ENCODE results near the gene OR2T12.
"Not testable (repeated sequence)": the region's sequence is repeated elsewhere in the genome, so short reads cannot be mapped to it uniquely, and the experiment has no call there.

Gene OR2T12

DNA sequence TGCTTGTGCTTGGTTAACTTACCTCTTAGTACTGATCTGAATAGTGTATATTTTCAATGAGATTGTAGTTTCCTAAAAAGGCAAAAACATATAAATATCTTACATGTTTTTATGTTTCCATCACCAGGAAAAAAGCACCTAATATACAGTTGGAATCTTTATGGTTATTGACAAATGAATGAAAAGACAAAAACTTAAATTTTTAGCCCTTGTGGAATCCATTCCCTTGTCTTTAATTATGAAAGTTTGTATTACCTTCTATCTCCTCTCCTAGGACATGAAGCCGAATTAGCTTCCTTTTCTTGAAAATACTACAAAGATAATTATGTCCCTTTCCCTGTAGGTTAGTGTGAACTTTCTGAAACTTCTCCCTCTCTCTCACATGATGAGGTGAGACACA lies at the start of gene OR2T12:
Gene OR2T12 (minus strand): TSS at position 101 of the 400 bp plus-strand sequence. CDS start 7,846 bp downstream, outside the sequence.
- Histone ChIP-seq H3K4me1 (ENCODE audit: insufficient read depth, low read length) (no peaks in the 10 kb centered on the region), H3K9ac (ENCODE audit: low read depth, low read length) (no peak within 1 kb of the TSS), H3K9me3 (ENCODE audit: control insufficient read depth, insufficient read depth, low read length) (no peaks in the 10 kb centered on the region), H3K36me3 (ENCODE audit: insufficient read depth, low read length) (no peaks in the 10 kb centered on the region)

DNA sequence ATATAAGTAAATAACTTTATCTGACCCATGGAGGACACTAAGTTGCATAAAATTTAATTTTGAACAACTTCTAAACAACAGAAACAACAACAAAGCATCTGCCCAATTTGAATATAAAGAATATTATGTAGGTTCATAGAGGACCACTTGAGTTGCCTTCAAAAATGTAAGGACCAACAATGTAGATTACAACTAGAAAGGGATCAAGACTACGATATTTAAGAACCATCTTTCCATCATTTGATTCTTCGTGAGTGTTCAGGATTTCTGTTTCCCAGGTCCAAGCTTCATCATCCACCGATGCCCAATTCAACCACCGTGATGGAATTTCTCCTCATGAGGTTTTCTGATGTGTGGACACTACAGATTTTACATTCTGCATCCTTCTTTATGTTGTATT lies 45.3 kb upstream of the OR2T12 start, which contains the start of gene OR14C36:
Gene OR14C36 (plus strand): TSS at position 301 of the 400 bp plus-strand sequence. CDS start 0 bp downstream, at position 301.
- no peaks in the 10 kb centered on the region for H3K9me3 ChIP-seq (ENCODE audit: control insufficient read depth, insufficient read depth, low read length)
- no peak within 1 kb of the TSS for H3K9ac ChIP-seq (ENCODE audit: low read depth, low read length)
- no peaks in the 10 kb centered on the region for H3K36me3 ChIP-seq (ENCODE audit: insufficient read depth, low read length)
- no peaks in the 10 kb centered on the region for H3K4me1 ChIP-seq (ENCODE audit: insufficient read depth, low read length)

DNA sequence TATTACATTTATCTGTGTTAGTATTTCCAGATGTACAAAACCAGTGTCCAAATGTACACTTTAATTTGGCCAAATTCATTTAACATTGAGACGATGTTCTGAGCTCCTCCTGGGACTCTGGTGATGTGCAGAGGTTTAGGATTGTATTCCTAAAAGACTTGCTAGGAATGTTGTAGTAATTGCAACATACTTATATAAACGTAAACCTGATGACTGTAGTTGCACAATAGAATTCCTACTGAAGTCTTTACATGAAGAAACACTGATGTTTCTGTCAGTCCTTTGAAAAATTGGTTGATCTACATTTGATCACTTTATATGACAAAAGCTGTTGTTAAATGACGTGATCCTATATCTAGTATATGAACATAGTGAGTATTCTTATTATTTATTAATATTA lies 40.2 kb upstream of the OR2T12 start:
- no peaks in the 10 kb centered on the region for H3K36me3 ChIP-seq (ENCODE audit: insufficient read depth, low read length)
- H3K4me1 ChIP-seq (ENCODE audit: insufficient read depth, low read length), result no peaks in the 10 kb centered on the region
- H3K9me3 ChIP-seq (ENCODE audit: control insufficient read depth, insufficient read depth, low read length), result no peaks in the 10 kb centered on the region

GRCh38 chr1:248324468-248324867 lies 21.2 kb upstream of the OR2T12 start, which contains the start of gene OR2M7:
TSS of gene OR2M7 (minus strand) at chr1:248324568. CDS start at chr1:248324568, 0 bp downstream.
- no peaks in the 10 kb centered on the region for H3K9me3 ChIP-seq (ENCODE audit: control insufficient read depth, insufficient read depth, low read length)
- H3K4me1 ChIP-seq (ENCODE audit: insufficient read depth, low read length), result no peaks in the 10 kb centered on the region
- no peak within 1 kb of the TSS for H3K9ac ChIP-seq (ENCODE audit: low read depth, low read length)
- no peaks in the 10 kb centered on the region for H3K36me3 ChIP-seq (ENCODE audit: insufficient read depth, low read length)

More for the DNA sequence above, 40.2 kb upstream of the OR2T12 start:
- no peak overlapping the region for H3K9ac ChIP-seq (ENCODE audit: low read depth, low read length)

DNA sequence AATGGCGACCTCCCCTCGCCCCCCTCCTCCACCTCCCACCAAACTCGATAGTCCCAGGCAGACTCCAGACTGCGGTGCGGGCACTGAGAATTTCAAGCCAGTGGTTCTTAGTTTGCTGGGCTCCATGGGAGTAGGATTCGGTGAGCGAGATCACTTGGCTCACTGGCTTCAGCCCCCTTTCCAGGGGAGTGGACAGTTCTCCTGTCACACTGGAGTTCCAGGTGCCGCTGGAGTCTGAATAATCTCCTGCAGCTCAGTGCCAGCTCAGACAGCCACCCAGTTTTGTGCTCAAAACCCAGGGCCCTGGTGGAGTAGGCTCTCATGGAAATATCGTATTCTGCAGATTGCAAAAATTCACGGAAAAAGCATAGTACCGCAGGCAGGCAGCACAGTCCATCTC lies 13.6 kb upstream of the OR2T12 start:
- Histone ChIP-seq H3K9me3 (ENCODE audit: control insufficient read depth, insufficient read depth, low read length) (no peaks in the 10 kb centered on the region), H3K36me3 (ENCODE audit: insufficient read depth, low read length) (no peaks in the 10 kb centered on the region), H3K9ac (ENCODE audit: low read depth, low read length) (no peak overlapping the region), H3K4me1 (ENCODE audit: insufficient read depth, low read length) (no peaks in the 10 kb centered on the region)

- H3K4me1 ChIP-seq (ENCODE audit: insufficient read depth, low read length); H3K9me3 ChIP-seq (ENCODE audit: control insufficient read depth, insufficient read depth, low read length); H3K36me3 ChIP-seq (ENCODE audit: insufficient read depth, low read length); H3K9ac ChIP-seq (ENCODE audit: low read depth, low read length): not testable (repeated sequence)
Measured at GRCh38 chr1:248306740-248307139, 3.5 kb upstream of the OR2T12 start.

GRCh38 chr1:248306103-248306502 lies 2.9 kb upstream of the OR2T12 start:
- no peaks in the 10 kb centered on the region for H3K9me3 ChIP-seq (ENCODE audit: control insufficient read depth, insufficient read depth, low read length)
- no peak overlapping the region for H3K9ac ChIP-seq (ENCODE audit: low read depth, low read length)
- no peaks in the 10 kb centered on the region for H3K4me1 ChIP-seq (ENCODE audit: insufficient read depth, low read length)
- H3K36me3 ChIP-seq (ENCODE audit: insufficient read depth, low read length), result no peaks in the 10 kb centered on the region

DNA sequence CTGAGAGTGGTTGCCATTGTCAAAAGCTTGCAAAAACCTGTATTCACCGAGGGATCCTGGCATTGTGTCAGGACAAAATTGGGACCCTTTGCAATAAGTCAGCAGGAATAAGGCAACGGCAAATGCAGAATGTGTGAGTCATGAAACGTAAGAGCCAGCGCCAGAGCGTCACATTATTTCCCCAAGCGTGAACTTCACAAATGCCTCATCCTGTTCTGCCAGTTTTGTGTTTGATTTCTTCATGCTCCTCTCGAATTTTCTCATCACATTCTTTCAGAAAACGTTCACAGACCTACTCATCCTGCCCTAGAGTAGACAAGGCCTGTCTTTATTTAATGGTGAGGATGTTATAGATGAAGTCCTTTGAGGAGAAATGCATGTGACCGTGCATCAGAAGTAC lies 2.4 kb upstream of the OR2T12 start:
- not testable (repeated sequence) for H3K9ac ChIP-seq (ENCODE audit: low read depth, low read length); H3K4me1 ChIP-seq (ENCODE audit: insufficient read depth, low read length); H3K9me3 ChIP-seq (ENCODE audit: control insufficient read depth, insufficient read depth, low read length); H3K36me3 ChIP-seq (ENCODE audit: insufficient read depth, low read length)

DNA sequence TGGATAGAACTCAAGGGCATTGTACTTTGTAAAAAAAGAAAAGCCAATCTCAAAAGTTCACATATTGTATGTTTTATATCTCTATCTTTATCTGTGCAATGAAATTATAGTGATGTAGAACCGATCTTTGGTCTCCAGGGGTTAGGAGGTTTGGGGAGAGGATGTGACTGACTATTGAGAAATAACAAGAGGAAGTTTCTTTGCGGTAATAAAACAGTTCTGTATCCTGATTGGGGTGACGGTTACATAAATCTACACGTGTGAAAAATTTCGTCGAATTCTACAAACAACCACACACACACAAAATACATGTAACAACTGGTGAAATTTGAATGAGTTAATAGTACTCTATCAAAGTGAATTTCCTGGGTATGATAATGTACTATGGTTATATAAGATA lies 14.8 kb downstream of the OR2T12 start:
- H3K9me3 ChIP-seq (ENCODE audit: control insufficient read depth, insufficient read depth, low read length), result no peaks in the 10 kb centered on the region
- H3K9ac ChIP-seq (ENCODE audit: low read depth, low read length), result no peak overlapping the region
- no peaks in the 10 kb centered on the region for H3K36me3 ChIP-seq (ENCODE audit: insufficient read depth, low read length)
- no peaks in the 10 kb centered on the region for H3K4me1 ChIP-seq (ENCODE audit: insufficient read depth, low read length)

DNA sequence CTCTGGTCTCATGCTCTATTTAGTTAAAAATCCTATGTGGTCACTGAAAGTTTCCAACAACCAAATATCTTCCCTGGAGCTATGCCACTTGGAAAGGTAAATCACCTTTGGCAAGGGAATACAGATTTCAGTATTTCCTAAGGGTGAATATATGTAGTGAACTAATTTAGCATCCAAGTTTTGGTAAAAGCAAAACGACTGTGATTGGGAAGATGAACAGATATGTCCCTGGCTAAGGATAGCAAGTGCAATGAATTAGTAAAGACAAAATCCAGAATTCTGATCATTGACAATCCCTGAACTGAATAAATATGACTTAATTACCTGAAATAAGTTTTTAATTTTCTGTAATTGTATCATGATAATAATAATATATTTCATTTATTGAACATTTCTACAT lies 25.3 kb downstream of the OR2T12 start, which contains the start of gene OR2T33:
Gene OR2T33 (minus strand): TSS at position 101 of the 400 bp plus-strand sequence. CDS start 4,162 bp downstream, outside the sequence.
- no peak within 1 kb of the TSS for H3K9ac ChIP-seq (ENCODE audit: low read depth, low read length)
- no peaks in the 10 kb centered on the region for H3K36me3 ChIP-seq (ENCODE audit: insufficient read depth, low read length)
- H3K9me3 ChIP-seq (ENCODE audit: control insufficient read depth, insufficient read depth, low read length), result no peaks in the 10 kb centered on the region
- no peaks in the 10 kb centered on the region for H3K4me1 ChIP-seq (ENCODE audit: insufficient read depth, low read length)

GRCh38 chr1:248273225-248273624 lies 30.0 kb downstream of the OR2T12 start:
- H3K4me1 ChIP-seq (ENCODE audit: insufficient read depth, low read length); H3K36me3 ChIP-seq (ENCODE audit: insufficient read depth, low read length); H3K9me3 ChIP-seq (ENCODE audit: control insufficient read depth, insufficient read depth, low read length); H3K9ac ChIP-seq (ENCODE audit: low read depth, low read length): not testable (repeated sequence)

DNA sequence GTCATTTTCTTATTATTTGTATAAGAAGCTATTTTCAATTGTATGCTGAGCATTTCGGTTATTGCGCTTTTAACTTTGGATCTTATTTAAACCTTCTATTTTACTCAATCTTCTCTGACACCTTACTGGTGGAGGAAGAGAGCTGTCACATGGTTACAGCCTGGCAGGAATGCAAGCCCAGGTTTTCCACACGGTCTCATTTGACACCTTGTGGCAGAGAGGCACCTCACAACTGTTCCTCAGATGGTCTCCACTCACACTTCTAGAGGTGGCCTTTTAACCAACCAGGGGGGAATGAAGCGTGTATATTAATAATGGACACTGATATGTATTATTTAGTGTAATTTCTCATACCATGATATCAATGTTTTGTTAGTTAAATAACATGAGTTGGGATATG lies 35.0 kb downstream of the OR2T12 start:
- Histone ChIP-seq H3K4me1 (ENCODE audit: insufficient read depth, low read length) (no peaks in the 10 kb centered on the region), H3K36me3 (ENCODE audit: insufficient read depth, low read length) (no peaks in the 10 kb centered on the region), H3K9ac (ENCODE audit: low read depth, low read length) (no peak overlapping the region), H3K9me3 (ENCODE audit: control insufficient read depth, insufficient read depth, low read length) (no peaks in the 10 kb centered on the region)

GRCh38 chr1:248259309-248259708 lies 43.9 kb downstream of the OR2T12 start:
- not testable (repeated sequence) for H3K9me3 ChIP-seq (ENCODE audit: control insufficient read depth, insufficient read depth, low read length); H3K4me1 ChIP-seq (ENCODE audit: insufficient read depth, low read length); H3K9ac ChIP-seq (ENCODE audit: low read depth, low read length); H3K36me3 ChIP-seq (ENCODE audit: insufficient read depth, low read length)

DNA sequence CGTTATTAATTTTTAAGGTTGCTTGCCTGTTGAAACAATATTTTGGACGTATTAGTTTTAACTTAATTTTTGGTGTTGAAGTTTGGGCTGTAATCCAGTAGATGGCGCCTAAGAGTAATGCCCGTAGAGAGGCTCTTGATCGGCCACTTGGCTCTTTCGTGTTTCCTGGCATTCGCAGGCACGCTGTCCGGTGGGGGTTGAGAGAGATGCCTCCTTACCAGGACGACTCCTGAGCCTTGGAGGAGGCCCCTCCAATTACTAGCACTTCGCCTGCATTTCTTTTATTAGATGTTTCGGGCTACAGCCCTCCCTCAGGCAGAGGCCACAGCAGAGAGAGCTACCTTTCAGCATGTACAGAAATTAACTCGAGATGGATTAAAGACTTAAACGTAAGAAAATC lies 60.0 kb downstream of the OR2T12 start:
- no peak overlapping the region for H3K9ac ChIP-seq (ENCODE audit: low read depth, low read length)
- H3K36me3 ChIP-seq (ENCODE audit: insufficient read depth, low read length), result no peaks in the 10 kb centered on the region
- H3K4me1 ChIP-seq (ENCODE audit: insufficient read depth, low read length), result no peaks in the 10 kb centered on the region
- no peaks in the 10 kb centered on the region for H3K9me3 ChIP-seq (ENCODE audit: control insufficient read depth, insufficient read depth, low read length)

All from ES-I3 (cell line).